Subcutaneous adipose tissue (tissue), 4 donors: Measurements from ENCODE around the gene RESP18. TPM values are rescaled to one million over a fixed set of nuclear protein-coding genes. Genes with fewer than 3 reads are reported as not detected.

Experiments used
- CTCF ChIP-seq: fragments of 450-650 bp; IDR thresholded peaks from one replicate; pipeline ENCODE4 v1.5.1; 2016; ENCODE audit warnings: low read depth, mild to moderate bottlenecking, control low read depth, antibody characterized with exemption, moderate library complexity
- total RNA-seq, 4 donors: library from RNA; depleted of rRNA; stranded (reverse); fragments of >200 nt; gene quantifications; one replicate each; pipeline ENCODE4 v1.1.0, GENCODE V29; 2016

The RESP18 gene
- not detected for total RNA-seq

- no peak for TF ChIP-seq CTCF
Observed at GRCh38 chr2:219332542-219332941, at the start of gene RESP18. RESP18 (minus strand) TSS chr2:219332744.

- TF ChIP-seq CTCF: no peak
Observed at GRCh38 chr2:219381448-219381847, 48.9 kb upstream of the RESP18 start.

- no peak for TF ChIP-seq CTCF
Observed at GRCh38 chr2:219380926-219381325, 48.4 kb upstream of the RESP18 start.

GRCh38 chr2:219378163-219378851 is 45.8 kb upstream of the RESP18 start:
- TF ChIP-seq CTCF: no peak

- no peak for TF ChIP-seq CTCF
Observed at GRCh38 chr2:219369447-219369861, 36.9 kb upstream of the RESP18 start.

- TF ChIP-seq CTCF: no peak
Observed at GRCh38 chr2:219368690-219369191, 36.2 kb upstream of the RESP18 start.

- no peak for TF ChIP-seq CTCF
Observed at GRCh38 chr2:219362524-219363164, 30.1 kb upstream of the RESP18 start.
